HCT116 (cell line): ENCODE data around the gene CRHR1. TPM values are rescaled to one million over a fixed set of nuclear protein-coding genes. Genes with fewer than 3 reads are reported as not detected.

Experiments used
- ATAC-seq: fragments of 200-7000 bp; cut with Tn5 transposase; 2 replicates; pipeline ENCODE4 v1.9.1; 2020; ENCODE audit warnings: mild to moderate bottlenecking, moderate library complexity
- BruUV-seq: library from RNA; stranded (reverse); fragments of 400-500 nt; replicated peaks from 2 replicates; lab custom pipeline; 2021; lab: Mats Ljungman, UMichigan
- CTCF ChIA-PET: fragments of 300-600 bp; sonication (Branson Sonifier 250); formaldehyde crosslinking; loops from one replicate; lab custom pipeline; 2021; ENCODE audit warnings: antibody characterized with exemption; lab: Charles Lee
- POLR2A ChIA-PET: fragments of 300-600, 350-600 bp; sonication (Branson Sonifier 250); formaldehyde crosslinking; loops from one replicate; lab custom pipeline; 2021; ENCODE audit warnings: antibody characterized with exemption; lab: Charles Lee
- RAD21 ChIA-PET, 2 experiments: fragments of 300-600 bp; sonication (Branson Sonifier 250); formaldehyde crosslinking; loops; one replicate each; lab custom pipeline; 2023; ENCODE audit warnings: low total read pairs in 2 of 2; ENCODE audit not compliant: uncharacterized antibody in 2 of 2, unreplicated experiment in 2 of 2, low non-redundant PET in 1 of 2; lab: Charles Lee
- DNase-seq: peaks from one replicate; pipeline ENCODE4 v3.0.0-alpha.2; 2010; ENCODE audit warnings: low read depth, low spot score
- H2AFZ ChIP-seq: fragments of 200-600 bp; shearing (Covaris generic), sonication (generic); 2 replicates; pipeline ENCODE4 v1.6.1; 2017; ENCODE audit warnings: low read depth, mixed run types, mixed read lengths, antibody characterized with exemption, low read length; ENCODE audit not compliant: poor library complexity, severe bottlenecking
- H3K27ac ChIP-seq: 2 replicates; pipeline ENCODE4 v1.5.1; 2012; ENCODE audit warnings: low read depth, low read length
- H3K27me3 ChIP-seq: fragments of 200-600 bp; sonication (generic); 2 replicates; pipeline ENCODE4 v1.6.1; 2016; ENCODE audit warnings: mixed run types, low read length, mixed read lengths; ENCODE audit not compliant: insufficient read depth
- H3K36me3 ChIP-seq, 2 experiments: fragments of 200-500 bp in 1 of 2; fragments of 200-600 bp in 1 of 2; sonication (Bioruptor generic) in 1 of 2; sonication (generic) in 1 of 2; 2 replicates each; pipeline versions ENCODE4 v1.5.1 to v1.6.1; 2014 to 2016; ENCODE audit warnings: low read length in 2 of 2, inconsistent platforms in 1 of 2, mixed read lengths in 1 of 2, mixed run types in 1 of 2; ENCODE audit not compliant: insufficient read depth in 2 of 2, control insufficient read depth in 1 of 2
- H3K4me1 ChIP-seq, 2 experiments: fragments of 200-600 bp in 1 of 2; sonication (generic) in 1 of 2; 2 replicates each; pipeline versions ENCODE4 v1.5.1 to v1.6.1; 2012 to 2017; ENCODE audit warnings: low read length in 2 of 2, inconsistent platforms in 1 of 2, mild to moderate bottlenecking in 1 of 2, mixed read lengths in 1 of 2, mixed run types in 1 of 2, moderate library complexity in 1 of 2; ENCODE audit not compliant: insufficient read depth in 2 of 2, control insufficient read depth in 1 of 2
- H3K4me2 ChIP-seq: fragments of 200-600 bp; sonication (generic); 2 replicates; pipeline ENCODE4 v1.6.1; 2017; ENCODE audit warnings: mixed run types, low read length, mixed read lengths
- H3K4me3 ChIP-seq, 2 experiments: fragments of 200-600 bp in 1 of 2; sonication (generic) in 1 of 2; replicated peaks in 1 of 2; 2 replicates each; pipeline ENCODE4 v1.5.1; 2011 to 2016; ENCODE audit warnings: low read length in 2 of 2, control low read depth in 1 of 2, low read depth in 1 of 2, mild to moderate bottlenecking in 1 of 2, mixed read lengths in 1 of 2, mixed run types in 1 of 2
- H3K79me2 ChIP-seq: fragments of 200-600 bp; sonication (generic); 2 replicates; pipeline ENCODE4 v1.6.1; 2017; ENCODE audit warnings: mild to moderate bottlenecking, mixed run types, low read length, moderate library complexity, mixed read lengths; ENCODE audit not compliant: insufficient read depth
- H3K9ac ChIP-seq: fragments of 200-600 bp; sonication (generic); 2 replicates; pipeline ENCODE4 v1.6.1; 2016; ENCODE audit warnings: low read length, mixed read lengths
- H3K9me2 ChIP-seq: fragments of 200-600 bp; sonication (generic), shearing (Covaris generic); 2 replicates; pipeline ENCODE4 v1.6.1; 2017; ENCODE audit warnings: mixed run types, mild to moderate bottlenecking, moderate library complexity; ENCODE audit not compliant: insufficient read depth
- H3K9me3 ChIP-seq, 2 experiments: fragments of 200-500 bp in 1 of 2; fragments of 200-600 bp in 1 of 2; sonication (Bioruptor generic) in 1 of 2; sonication (generic) in 1 of 2; 2 replicates each; pipeline ENCODE4 v1.6.1; 2014 to 2017; ENCODE audit warnings: low read length in 2 of 2, mixed read lengths in 2 of 2, inconsistent platforms in 1 of 2, low read depth in 1 of 2, mild to moderate bottlenecking in 1 of 2, mixed run types in 1 of 2, moderate library complexity in 1 of 2; ENCODE audit not compliant: control insufficient read depth in 1 of 2, insufficient read depth in 1 of 2
- H4K20me1 ChIP-seq: fragments of 200-600 bp; sonication (generic), shearing (Covaris generic); 2 replicates; pipeline ENCODE4 v1.6.1; 2017; ENCODE audit warnings: mixed run types, mild to moderate bottlenecking, moderate library complexity; ENCODE audit not compliant: insufficient read depth
- EZH2 ChIP-seq: fragments of 200-600 bp; sonication (generic); IDR thresholded peaks from 2 replicates; pipeline ENCODE4 v1.6.1; 2017; ENCODE audit warnings: antibody characterized with exemption, mixed run types
- EZH2phosphoT487 ChIP-seq: fragments of 200-600 bp; IDR thresholded peaks from 2 replicates; pipeline ENCODE4 v1.6.1; 2018; ENCODE audit warnings: antibody characterized with exemption, borderline replicate concordance
- FOSL1 ChIP-seq: IDR thresholded peaks from 2 replicates; pipeline ENCODE4 v1.6.1; 2012; ENCODE audit warnings: low read depth
- JUND ChIP-seq: IDR thresholded peaks from 2 replicates; pipeline ENCODE4 v1.6.1; 2012
- RAD21 ChIP-seq: IDR thresholded peaks from 2 replicates; pipeline ENCODE4 v1.6.1; 2012; ENCODE audit warnings: low read depth, mild to moderate bottlenecking
- REST ChIP-seq: IDR thresholded peaks from 2 replicates; pipeline ENCODE4 v1.6.1; 2012; ENCODE audit warnings: low read depth
- SRF ChIP-seq: IDR thresholded peaks from 2 replicates; pipeline ENCODE4 v1.6.1; 2012; ENCODE audit warnings: low read depth
- YY1 ChIP-seq: IDR thresholded peaks from 2 replicates; pipeline ENCODE4 v1.6.1; 2011; ENCODE audit warnings: low read length, low read depth, moderate library complexity, mild to moderate bottlenecking; ENCODE audit not compliant: insufficient replicate concordance; ENCODE audit errors: extremely low read depth
- ZNF274 ChIP-seq: fragments of 200-500 bp; sonication (Bioruptor generic); IDR thresholded peaks from 2 replicates; pipeline ENCODE4 v1.6.1; 2014; ENCODE audit warnings: mild to moderate bottlenecking, low read depth, low read length, inconsistent platforms
- intact Hi-C: fragments of 100-400 bp; cut with micrococcal nuclease; formaldehyde crosslinking; loops from 2 replicates; pipeline ENCODE4 v1.10.0; 2022
- total RNA-seq: library from RNA; stranded (reverse); gene quantifications from one replicate; pipeline ENCODE4 v1.2.1, GENCODE V29; 2021; ENCODE audit not compliant: unreplicated experiment
- TF ChIP-seq, protein P1 (sequence below): IDR thresholded peaks from 2 replicates; pipeline ENCODE4 v1.6.1; 2011; ENCODE audit warnings: mild to moderate bottlenecking, low read length, moderate library complexity; ENCODE audit not compliant: insufficient replicate concordance; ENCODE audit errors: extremely low read depth

CRHR1 gene
- total RNA-seq, 1 experiment from 2014 or later = 0.12 TPM

GRCh38 chr17:45776896-45777295 lies 7.2 kb upstream of the CRHR1 start:
- no peak overlapping the region for H3K27ac ChIP-seq
- intact Hi-C loops = no loop called here
- ATAC-seq (no peak), DNase-seq (no peak)
- no peak overlapping the region for H2AFZ ChIP-seq
- no TSS peak for BruUV-seq
- peaks cover 3 to 7% of the 10 kb centered on the region in 2 experiments; a peak in 2 of 4 replicates for H3K4me1 ChIP-seq
- ChIA-PET CTCF (no interaction called here), POLR2A (no interaction called here), RAD21 (no interaction called here)
- no peak overlapping the region for H3K4me3 ChIP-seq
- no peaks in the 10 kb centered on the region for H3K9me2 ChIP-seq
- TF ChIP-seq ZNF274 (no peak), SRF (no peak), RAD21 (no peak), REST (no peak), EZH2 (no peak), JUND (no peak), FOSL1 (no peak), YY1 (no peak), EZH2phosphoT487 (no peak)
- TF ChIP-seq, protein P1, sequence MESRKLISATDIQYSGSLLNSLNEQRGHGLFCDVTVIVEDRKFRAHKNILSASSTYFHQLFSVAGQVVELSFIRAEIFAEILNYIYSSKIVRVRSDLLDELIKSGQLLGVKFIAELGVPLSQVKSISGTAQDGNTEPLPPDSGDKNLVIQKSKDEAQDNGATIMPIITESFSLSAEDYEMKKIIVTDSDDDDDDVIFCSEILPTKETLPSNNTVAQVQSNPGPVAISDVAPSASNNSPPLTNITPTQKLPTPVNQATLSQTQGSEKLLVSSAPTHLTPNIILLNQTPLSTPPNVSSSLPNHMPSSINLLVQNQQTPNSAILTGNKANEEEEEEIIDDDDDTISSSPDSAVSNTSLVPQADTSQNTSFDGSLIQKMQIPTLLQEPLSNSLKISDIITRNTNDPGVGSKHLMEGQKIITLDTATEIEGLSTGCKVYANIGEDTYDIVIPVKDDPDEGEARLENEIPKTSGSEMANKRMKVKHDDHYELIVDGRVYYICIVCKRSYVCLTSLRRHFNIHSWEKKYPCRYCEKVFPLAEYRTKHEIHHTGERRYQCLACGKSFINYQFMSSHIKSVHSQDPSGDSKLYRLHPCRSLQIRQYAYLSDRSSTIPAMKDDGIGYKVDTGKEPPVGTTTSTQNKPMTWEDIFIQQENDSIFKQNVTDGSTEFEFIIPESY = no peak
- H3K27me3 ChIP-seq = peaks cover 13% of the 10 kb centered on the region; the same call in 1 of the 2 replicates
- no peaks in the 10 kb centered on the region for H3K36me3 ChIP-seq
- no peaks in the 10 kb centered on the region for H3K79me2 ChIP-seq
- no peaks in the 10 kb centered on the region for H3K9me3 ChIP-seq
- no peak overlapping the region for H3K9ac ChIP-seq
- H3K4me2 ChIP-seq = no peak overlapping the region
- no peaks in the 10 kb centered on the region for H4K20me1 ChIP-seq
